ENCODE data around the gene SLC43A2. TPM values are rescaled to one million over a fixed set of nuclear protein-coding genes. Genes with fewer than 3 reads are reported as not detected.

The SLC43A2 gene
- total RNA-seq, 2 donors from 2014 or later, result 14.0 to 18.6 TPM

DNA sequence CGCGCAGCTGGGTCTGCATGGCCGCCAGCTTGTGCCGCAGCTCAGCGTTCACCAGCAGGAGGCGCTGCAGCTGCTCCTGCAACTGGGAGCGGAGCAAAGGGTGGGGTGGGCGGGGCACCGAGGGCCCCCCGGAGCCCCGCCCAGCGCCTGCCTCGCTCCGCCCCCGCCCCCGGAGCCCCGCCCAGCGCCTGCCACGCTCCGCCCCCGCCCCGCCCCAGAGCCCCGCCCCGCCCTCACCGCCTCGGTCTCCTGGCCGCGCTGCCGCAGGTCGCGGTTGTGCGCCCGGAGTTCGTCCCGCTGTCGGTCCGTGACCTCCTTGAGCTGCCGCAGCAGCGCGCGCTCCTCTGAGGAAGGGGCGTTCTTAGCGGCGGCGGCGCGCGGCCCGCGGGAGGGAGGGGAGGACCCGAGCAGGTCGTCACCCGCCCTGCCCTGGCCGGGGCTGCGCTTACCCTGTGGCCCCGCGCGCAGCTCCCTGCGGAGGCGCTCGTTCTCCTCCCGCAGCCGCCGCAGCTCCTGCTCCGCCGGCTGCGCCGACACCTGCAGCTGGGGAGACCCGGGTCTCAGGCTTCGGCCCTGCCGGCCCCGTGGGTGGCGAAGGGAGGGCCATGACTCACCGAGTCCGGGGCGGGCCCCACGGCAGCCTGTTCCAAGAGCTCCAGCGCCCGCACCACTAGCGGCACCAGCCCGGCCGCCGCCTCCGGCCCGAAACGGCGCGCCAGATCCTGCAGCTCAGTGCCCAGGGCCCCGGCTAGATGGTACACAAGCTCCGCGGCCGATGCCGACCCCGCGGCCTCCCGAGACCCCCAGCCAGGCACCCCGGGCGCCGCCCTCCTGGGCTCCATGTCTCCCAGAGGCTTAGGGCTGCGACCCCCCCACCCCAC, 20.6 kb upstream of the SLC43A2 start:
- Mint-ChIP-seq H3K4me3 (peak overlapping the region; percentile 52), H3K27me3 (ENCODE audit: insufficient read depth) (peaks cover 22% of the 10 kb centered on the region), H3K9me3 (no peaks in the 10 kb centered on the region), H3K4me1 (peaks cover 15% of the 10 kb centered on the region), H3K27ac (no peak overlapping the region), H3K36me3 (ENCODE audit: low read depth) (peaks cover 35% of the 10 kb centered on the region)
- H3K36me3 ChIP-seq (ENCODE audit: control insufficient read depth, insufficient read depth, low read length), result peaks cover 37% of the 10 kb centered on the region
- peaks cover 10% of the 10 kb centered on the region for H3K27me3 ChIP-seq (ENCODE audit: control insufficient read depth, insufficient read depth, low read length, poor library complexity, severe bottlenecking)
- WGBS, 2 experiments (ENCODE audit: insufficient coverage in 1 of 2, insufficient read length in 1 of 2), result 1 to 2% methylated on average over 10 to 100 of the region's 100 CpGs
- H3K4me1 ChIP-seq (ENCODE audit: control insufficient read depth, insufficient read depth, low read length), result no peaks in the 10 kb centered on the region
- peak; percentile 80 for TF ChIP-seq CTCF (conservative IDR thresholded peaks at IDR 0.05)
- H3K9me3 ChIP-seq (ENCODE audit: control insufficient read depth, low read length), result no peaks in the 10 kb centered on the region
- DNase-seq, result peak; percentile 99
- peak overlapping the region; percentile 72 for H3K4me3 ChIP-seq (ENCODE audit: low read length)
- peak overlapping the region; percentile 60 for H3K27ac ChIP-seq (ENCODE audit: low read depth, low read length)
- no peak overlapping the region for H3K9ac ChIP-seq (ENCODE audit: extremely low read depth, low read length, poor library complexity, severe bottlenecking)

DNA sequence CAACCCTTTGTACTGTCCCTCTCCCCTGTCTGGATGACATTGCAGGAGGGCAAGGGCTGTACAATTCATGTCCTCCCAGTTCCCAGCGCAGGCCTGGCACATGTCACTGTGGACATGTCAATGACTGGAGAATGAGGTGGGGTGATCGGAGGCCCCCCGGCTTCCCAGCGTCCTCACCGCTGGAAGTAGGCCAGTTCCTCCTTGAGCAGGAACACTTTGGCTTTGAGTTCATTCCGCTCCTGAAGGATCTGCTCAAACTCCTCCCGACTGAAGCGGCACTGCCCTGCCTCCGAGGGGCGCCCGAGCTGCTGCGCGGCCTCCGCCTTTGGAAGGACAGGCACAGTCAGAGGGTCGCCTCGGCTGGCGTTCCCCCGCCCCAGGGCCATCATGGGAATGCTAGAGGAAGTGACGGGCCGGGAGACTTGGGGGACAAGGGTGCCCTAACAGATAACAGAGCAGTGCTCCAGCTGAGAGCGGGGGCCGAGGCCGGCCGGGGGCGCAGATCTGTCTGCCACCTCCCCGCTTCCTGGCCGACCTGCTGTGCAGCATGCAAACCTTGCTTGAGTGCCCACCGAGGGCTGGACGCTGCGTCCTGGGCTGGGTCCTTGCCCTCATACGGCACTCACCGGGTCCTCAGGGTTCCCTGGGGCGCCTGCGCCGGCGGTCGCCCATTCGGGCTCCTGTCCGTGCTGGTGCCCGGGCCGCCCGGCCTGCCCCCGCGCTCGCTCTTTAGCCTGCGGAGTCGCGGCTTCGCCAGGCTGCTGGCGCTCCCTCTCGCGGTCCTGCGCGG, 19.7 kb upstream of the SLC43A2 start:
- Histone ChIP-seq H3K36me3 (ENCODE audit: control insufficient read depth, insufficient read depth, low read length) (peaks cover 29% of the 10 kb centered on the region), H3K4me3 (ENCODE audit: low read length) (no peak overlapping the region), H3K9ac (ENCODE audit: extremely low read depth, low read length, poor library complexity, severe bottlenecking) (no peak overlapping the region), H3K27me3 (ENCODE audit: control insufficient read depth, insufficient read depth, low read length, poor library complexity, severe bottlenecking) (peaks cover 17% of the 10 kb centered on the region), H3K27ac (ENCODE audit: low read depth, low read length) (no peak overlapping the region), H3K4me1 (ENCODE audit: control insufficient read depth, insufficient read depth, low read length) (no peaks in the 10 kb centered on the region), H3K9me3 (ENCODE audit: control insufficient read depth, low read length) (no peaks in the 10 kb centered on the region)
- Mint-ChIP-seq H3K27me3 (ENCODE audit: insufficient read depth) (peaks cover 26% of the 10 kb centered on the region), H3K4me3 (peak overlapping the region; percentile 52), H3K4me1 (peaks cover 18% of the 10 kb centered on the region), H3K36me3 (ENCODE audit: low read depth) (peaks cover 27% of the 10 kb centered on the region), H3K9me3 (no peaks in the 10 kb centered on the region), H3K27ac (no peak overlapping the region)
- no peak for TF ChIP-seq CTCF (conservative IDR thresholded peaks at IDR 0.05)
- DNase-seq, result peak; percentile 94
- 24 to 30% methylated on average over 26 to 54 of the region's 54 CpGs for WGBS, 2 experiments (ENCODE audit: insufficient coverage in 1 of 2, insufficient read length in 1 of 2)

- TF ChIP-seq CTCF (conservative IDR thresholded peaks at IDR 0.05), result no peak
- Histone ChIP-seq H3K4me1 (ENCODE audit: control insufficient read depth, insufficient read depth, low read length) (no peaks in the 10 kb centered on the region), H3K9me3 (ENCODE audit: control insufficient read depth, low read length) (no peaks in the 10 kb centered on the region), H3K27me3 (ENCODE audit: control insufficient read depth, insufficient read depth, low read length, poor library complexity, severe bottlenecking) (peaks cover 17% of the 10 kb centered on the region), H3K36me3 (ENCODE audit: control insufficient read depth, insufficient read depth, low read length) (peaks cover 23% of the 10 kb centered on the region), H3K27ac (ENCODE audit: low read depth, low read length) (no peak overlapping the region), H3K9ac (ENCODE audit: extremely low read depth, low read length, poor library complexity, severe bottlenecking) (no peak overlapping the region), H3K4me3 (ENCODE audit: low read length) (no peak overlapping the region)
- no peaks in the 10 kb centered on the region for H3K9me3 Mint-ChIP-seq
- no peak overlapping the region for H3K27ac Mint-ChIP-seq
- peaks cover 18% of the 10 kb centered on the region for H3K4me1 Mint-ChIP-seq
- peaks cover 26% of the 10 kb centered on the region for H3K27me3 Mint-ChIP-seq (ENCODE audit: insufficient read depth)
- WGBS, 2 experiments (ENCODE audit: insufficient coverage in 1 of 2, insufficient read length in 1 of 2), result 90 to 97% methylated on average over 5 to 11 of the region's 11 CpGs
- DNase-seq, result no peak
- no peak overlapping the region for H3K4me3 Mint-ChIP-seq
- H3K36me3 Mint-ChIP-seq (ENCODE audit: low read depth), result peaks cover 21% of the 10 kb centered on the region
Observed at GRCh38 chr17:1647802-1648171, 19.2 kb upstream of the SLC43A2 start.

Data from endodermal cell (in vitro differentiated cells).